ENCODE results near the gene CEP170B. TPM values are rescaled to one million over a fixed set of nuclear protein-coding genes. Genes with fewer than 3 reads are reported as not detected.

The CEP170B gene
- total and polyA plus RNA-seq, 2 donors = 0.90 to 8.3 TPM

GRCh38 chr14:104865631-104866441 lies 768 bp downstream of the CEP170B start:
- DNase-seq (ENCODE audit: low read depth in 6 of 9, low spot score in 9 of 9) = no peak
- peaks cover 8 to 9% of the 10 kb centered on the region in 2 donors for H3K4me1 ChIP-seq (ENCODE audit: control insufficient read depth in 2 of 2, insufficient read depth in 2 of 2, low read length in 2 of 2)
- H3K27ac ChIP-seq (ENCODE audit: low read depth in 1 of 2, low read length in 1 of 2) = no peak overlapping the region

GRCh38 chr14:104866451-104867370 lies 1.6 kb downstream of the CEP170B start:
- no peak for DNase-seq (ENCODE audit: low read depth in 6 of 9, low spot score in 9 of 9)
- H3K4me3 ChIP-seq (ENCODE audit: low read length in 2 of 2) = no peak overlapping the region
- no peak overlapping the region for H3K27ac ChIP-seq (ENCODE audit: low read depth in 1 of 2, low read length in 1 of 2)
- no peaks in the 10 kb centered on the region for H3K9me3 ChIP-seq (ENCODE audit: control insufficient read depth in 2 of 2, insufficient read depth in 1 of 2, low read length in 1 of 2)
- no peaks in the 10 kb centered on the region for H3K36me3 ChIP-seq (ENCODE audit: control insufficient read depth in 2 of 2, insufficient read depth in 2 of 2, low read length in 1 of 2)
- peaks cover 8 to 9% of the 10 kb centered on the region in 2 donors for H3K4me1 ChIP-seq (ENCODE audit: control insufficient read depth in 2 of 2, insufficient read depth in 2 of 2, low read length in 2 of 2)
- peaks cover 48 to 72% of the 10 kb centered on the region in 2 donors for H3K27me3 ChIP-seq (ENCODE audit: control insufficient read depth in 2 of 2, insufficient read depth in 1 of 2, low read length in 1 of 2)
- 97% methylated on average over 12 of the region's 12 CpGs for WGBS

More at GRCh38 chr14:104865631-104866441, 768 bp downstream of the CEP170B start:
- Histone ChIP-seq H3K27me3 (ENCODE audit: control insufficient read depth in 2 of 2, insufficient read depth in 1 of 2, low read length in 1 of 2) (peaks cover 48 to 72% of the 10 kb centered on the region in 2 donors), H3K4me3 (ENCODE audit: low read length in 2 of 2) (peak overlapping the region; percentile 3 to 58), H3K9me3 (ENCODE audit: control insufficient read depth in 2 of 2, insufficient read depth in 1 of 2, low read length in 1 of 2) (peaks cover 0 to 1% of the 10 kb centered on the region in 2 donors), H3K36me3 (ENCODE audit: control insufficient read depth in 2 of 2, insufficient read depth in 2 of 2, low read length in 1 of 2) (no peaks in the 10 kb centered on the region)
- 15% methylated on average over 68 of the region's 68 CpGs for WGBS

- DNase-seq (ENCODE audit: low read depth in 6 of 9, low spot score in 9 of 9) = no peak
- Histone ChIP-seq H3K4me3 (ENCODE audit: low read length in 2 of 2) (no peak overlapping the region), H3K36me3 (ENCODE audit: control insufficient read depth in 2 of 2, insufficient read depth in 2 of 2, low read length in 1 of 2) (no peaks in the 10 kb centered on the region), H3K9me3 (ENCODE audit: control insufficient read depth in 2 of 2, insufficient read depth in 1 of 2, low read length in 1 of 2) (no peaks in the 10 kb centered on the region), H3K27me3 (ENCODE audit: control insufficient read depth in 2 of 2, insufficient read depth in 1 of 2, low read length in 1 of 2) (peaks cover 47 to 71% of the 10 kb centered on the region in 2 donors), H3K4me1 (ENCODE audit: control insufficient read depth in 2 of 2, insufficient read depth in 2 of 2, low read length in 2 of 2) (peaks cover 9% of the 10 kb centered on the region in 2 donors), H3K27ac (ENCODE audit: low read depth in 1 of 2, low read length in 1 of 2) (no peak overlapping the region)
- 95% methylated on average over 6 of the region's 6 CpGs for WGBS
Observed at GRCh38 chr14:104867371-104868059, 2.4 kb downstream of the CEP170B start.

GRCh38 chr14:104868060-104868740 lies 3.1 kb downstream of the CEP170B start:
- H3K36me3 ChIP-seq (ENCODE audit: control insufficient read depth in 2 of 2, insufficient read depth in 2 of 2, low read length in 1 of 2) = no peaks in the 10 kb centered on the region
- H3K4me1 ChIP-seq (ENCODE audit: control insufficient read depth in 2 of 2, insufficient read depth in 2 of 2, low read length in 2 of 2) = peaks cover 9 to 13% of the 10 kb centered on the region in 2 donors
- H3K27ac ChIP-seq (ENCODE audit: low read depth in 1 of 2, low read length in 1 of 2) = no peak overlapping the region
- peaks cover 42 to 69% of the 10 kb centered on the region in 2 donors for H3K27me3 ChIP-seq (ENCODE audit: control insufficient read depth in 2 of 2, insufficient read depth in 1 of 2, low read length in 1 of 2)
- 94% methylated on average over 23 of the region's 23 CpGs for WGBS
- DNase-seq (ENCODE audit: low read depth in 6 of 9, low spot score in 9 of 9) = no peak
- no peak overlapping the region for H3K4me3 ChIP-seq (ENCODE audit: low read length in 2 of 2)
- no peaks in the 10 kb centered on the region for H3K9me3 ChIP-seq (ENCODE audit: control insufficient read depth in 2 of 2, insufficient read depth in 1 of 2, low read length in 1 of 2)

- Histone ChIP-seq H3K4me1 (ENCODE audit: control insufficient read depth in 2 of 2, insufficient read depth in 2 of 2, low read length in 2 of 2) (peaks cover 9 to 11% of the 10 kb centered on the region in 2 donors), H3K27me3 (ENCODE audit: control insufficient read depth in 2 of 2, insufficient read depth in 1 of 2, low read length in 1 of 2) (peaks cover 34 to 68% of the 10 kb centered on the region in 2 donors), H3K27ac (ENCODE audit: low read depth in 1 of 2, low read length in 1 of 2) (no peak overlapping the region), H3K4me3 (ENCODE audit: low read length in 2 of 2) (no peak overlapping the region), H3K9me3 (ENCODE audit: control insufficient read depth in 2 of 2, insufficient read depth in 1 of 2, low read length in 1 of 2) (no peaks in the 10 kb centered on the region), H3K36me3 (ENCODE audit: control insufficient read depth in 2 of 2, insufficient read depth in 2 of 2, low read length in 1 of 2) (no peaks in the 10 kb centered on the region)
- WGBS = 95% methylated on average over 22 of the region's 22 CpGs
- no peak for DNase-seq (ENCODE audit: low read depth in 6 of 9, low spot score in 9 of 9)
Observed at GRCh38 chr14:104868811-104869572, 3.9 kb downstream of the CEP170B start.

- Histone ChIP-seq H3K27ac (ENCODE audit: low read depth in 1 of 2, low read length in 1 of 2) (no peak overlapping the region), H3K4me3 (ENCODE audit: low read length in 2 of 2) (no peak overlapping the region), H3K4me1 (ENCODE audit: control insufficient read depth in 2 of 2, insufficient read depth in 2 of 2, low read length in 2 of 2) (peaks cover 5% of the 10 kb centered on the region in 2 donors), H3K9me3 (ENCODE audit: control insufficient read depth in 2 of 2, insufficient read depth in 1 of 2, low read length in 1 of 2) (no peaks in the 10 kb centered on the region), H3K36me3 (ENCODE audit: control insufficient read depth in 2 of 2, insufficient read depth in 2 of 2, low read length in 1 of 2) (no peaks in the 10 kb centered on the region), H3K27me3 (ENCODE audit: control insufficient read depth in 2 of 2, insufficient read depth in 1 of 2, low read length in 1 of 2) (peaks cover 26 to 62% of the 10 kb centered on the region in 2 donors)
- 97% methylated on average over 18 of the region's 18 CpGs for WGBS
- no peak for DNase-seq (ENCODE audit: low read depth in 6 of 9, low spot score in 9 of 9)
Observed at GRCh38 chr14:104869669-104870367, 4.8 kb downstream of the CEP170B start.

GRCh38 chr14:104870368-104871144 lies 5.5 kb downstream of the CEP170B start:
- peak in 3 of 9 donors; percentile 7 to 17 (median 16) for DNase-seq (ENCODE audit: low read depth in 6 of 9, low spot score in 9 of 9)
- Histone ChIP-seq H3K9me3 (ENCODE audit: control insufficient read depth in 2 of 2, insufficient read depth in 1 of 2, low read length in 1 of 2) (no peaks in the 10 kb centered on the region), H3K27ac (ENCODE audit: low read depth in 1 of 2, low read length in 1 of 2) (no peak overlapping the region), H3K27me3 (ENCODE audit: control insufficient read depth in 2 of 2, insufficient read depth in 1 of 2, low read length in 1 of 2) (peaks cover 20 to 59% of the 10 kb centered on the region in 2 donors), H3K4me1 (ENCODE audit: control insufficient read depth in 2 of 2, insufficient read depth in 2 of 2, low read length in 2 of 2) (peaks cover 3 to 5% of the 10 kb centered on the region in 2 donors), H3K36me3 (ENCODE audit: control insufficient read depth in 2 of 2, insufficient read depth in 2 of 2, low read length in 1 of 2) (no peaks in the 10 kb centered on the region), H3K4me3 (ENCODE audit: low read length in 2 of 2) (no peak overlapping the region)
- 82% methylated on average over 21 of the region's 21 CpGs for WGBS

All from thymus (tissue), 11 donors.